ENCODE data around the gene FAM163B.

DNA sequence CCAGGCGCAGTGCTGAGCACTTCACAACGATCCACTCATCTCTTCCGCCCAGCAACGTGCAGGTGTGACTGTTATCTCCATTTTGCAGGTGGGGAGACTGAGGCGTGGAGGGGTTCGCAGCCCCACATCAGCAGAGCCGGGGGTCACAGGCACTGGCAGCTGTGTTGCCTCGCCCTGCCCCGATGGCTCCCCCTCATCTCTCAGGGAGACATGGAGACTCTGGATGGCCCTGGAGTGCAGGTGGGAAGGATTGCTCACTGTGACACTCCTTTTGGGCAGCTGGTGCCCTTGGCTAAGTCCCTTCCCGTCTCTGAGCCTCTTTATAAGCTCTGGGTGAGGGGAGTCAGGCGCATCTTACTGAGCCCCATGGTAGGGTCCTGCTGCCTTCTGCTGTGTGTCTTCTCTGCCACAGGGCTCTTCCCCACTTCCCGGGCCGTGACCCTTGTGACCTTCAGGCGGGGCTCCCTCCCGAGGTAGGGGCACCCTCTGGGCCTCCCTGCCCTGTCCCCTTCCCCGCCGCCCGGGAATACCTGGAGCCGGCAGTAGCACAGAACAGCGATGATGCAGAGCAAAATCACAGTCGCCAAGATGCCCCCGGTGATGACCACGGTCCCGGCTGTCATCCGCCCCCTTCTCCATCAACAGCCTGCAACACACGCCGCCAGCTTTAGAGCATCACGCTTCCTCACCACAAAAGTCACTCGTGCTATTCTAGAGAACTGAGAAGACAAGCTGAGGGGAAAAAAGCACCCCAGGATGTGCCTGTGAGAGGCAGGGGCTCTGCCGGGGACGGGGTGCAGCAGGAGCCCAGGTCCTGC lies 29.4 kb downstream of the FAM163B start:
- TF ChIP-seq, protein P1, sequence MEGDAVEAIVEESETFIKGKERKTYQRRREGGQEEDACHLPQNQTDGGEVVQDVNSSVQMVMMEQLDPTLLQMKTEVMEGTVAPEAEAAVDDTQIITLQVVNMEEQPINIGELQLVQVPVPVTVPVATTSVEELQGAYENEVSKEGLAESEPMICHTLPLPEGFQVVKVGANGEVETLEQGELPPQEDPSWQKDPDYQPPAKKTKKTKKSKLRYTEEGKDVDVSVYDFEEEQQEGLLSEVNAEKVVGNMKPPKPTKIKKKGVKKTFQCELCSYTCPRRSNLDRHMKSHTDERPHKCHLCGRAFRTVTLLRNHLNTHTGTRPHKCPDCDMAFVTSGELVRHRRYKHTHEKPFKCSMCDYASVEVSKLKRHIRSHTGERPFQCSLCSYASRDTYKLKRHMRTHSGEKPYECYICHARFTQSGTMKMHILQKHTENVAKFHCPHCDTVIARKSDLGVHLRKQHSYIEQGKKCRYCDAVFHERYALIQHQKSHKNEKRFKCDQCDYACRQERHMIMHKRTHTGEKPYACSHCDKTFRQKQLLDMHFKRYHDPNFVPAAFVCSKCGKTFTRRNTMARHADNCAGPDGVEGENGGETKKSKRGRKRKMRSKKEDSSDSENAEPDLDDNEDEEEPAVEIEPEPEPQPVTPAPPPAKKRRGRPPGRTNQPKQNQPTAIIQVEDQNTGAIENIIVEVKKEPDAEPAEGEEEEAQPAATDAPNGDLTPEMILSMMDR (IDR thresholded peaks at IDR 0.05), result no peak
- TF ChIP-seq POLR2A (IDR thresholded peaks at IDR 0.05), result no peak
